Activated CD8-positive, alpha-beta memory T cell treated with anti-CD3 and anti-CD28 coated beads, Interleukin-2, amount 10 ng/mL, durations not matched to agents 7 days and 5 days (primary cell): ENCODE measurements around the gene FOS. TPM values are rescaled to one million over a fixed set of nuclear protein-coding genes. Genes with fewer than 3 reads are reported as not detected.
"Not testable (repeated sequence)": the region's sequence is repeated elsewhere in the genome, so short reads cannot be mapped to it uniquely, and the experiment has no call there.

ENCODE experiments used
- ATAC-seq: fragments of 150-1000 bp; cut with Tn5 transposase; one replicate; pipeline ENCODE4 v1.10.0; 2021; ENCODE audit warnings: moderate library complexity
- CTCF ChIA-PET: fragments of 350-600 bp; sonication (Branson Sonifier 250); formaldehyde crosslinking; loops from one replicate; lab custom pipeline; 2021; ENCODE audit warnings: antibody characterized with exemption; lab: Charles Lee
- DNase-seq: peaks from one replicate; pipeline ENCODE4 v3.0.0-alpha.2; 2020
- H3K27ac Mint-ChIP-seq: one replicate; pipeline ENCODE4 v1.8.0; 2021; ENCODE audit warnings: mild to moderate bottlenecking, mixed read lengths
- H3K27me3 Mint-ChIP-seq: one replicate; pipeline ENCODE4 v1.8.0; 2021; ENCODE audit warnings: mixed read lengths
- H3K36me3 Mint-ChIP-seq: one replicate; pipeline ENCODE4 v1.8.0; 2021; ENCODE audit warnings: mild to moderate bottlenecking, mixed read lengths
- H3K4me1 Mint-ChIP-seq: one replicate; pipeline ENCODE4 v1.8.0; 2021; ENCODE audit warnings: mixed read lengths
- H3K4me3 Mint-ChIP-seq: one replicate; pipeline ENCODE4 v1.8.0; 2021; ENCODE audit warnings: mild to moderate bottlenecking, moderate library complexity, mixed read lengths
- H3K9me3 Mint-ChIP-seq: one replicate; pipeline ENCODE4 v1.8.0; 2022; ENCODE audit warnings: low read depth, mixed read lengths
- total RNA-seq, 2 experiments: library from RNA; stranded (reverse); gene quantifications; one replicate each; pipeline ENCODE4 v1.2.3, GENCODE V29; 2021

Gene FOS
- total RNA-seq, 2 experiments from 2014 or later, result 6.9 to 78.6 TPM

DNA sequence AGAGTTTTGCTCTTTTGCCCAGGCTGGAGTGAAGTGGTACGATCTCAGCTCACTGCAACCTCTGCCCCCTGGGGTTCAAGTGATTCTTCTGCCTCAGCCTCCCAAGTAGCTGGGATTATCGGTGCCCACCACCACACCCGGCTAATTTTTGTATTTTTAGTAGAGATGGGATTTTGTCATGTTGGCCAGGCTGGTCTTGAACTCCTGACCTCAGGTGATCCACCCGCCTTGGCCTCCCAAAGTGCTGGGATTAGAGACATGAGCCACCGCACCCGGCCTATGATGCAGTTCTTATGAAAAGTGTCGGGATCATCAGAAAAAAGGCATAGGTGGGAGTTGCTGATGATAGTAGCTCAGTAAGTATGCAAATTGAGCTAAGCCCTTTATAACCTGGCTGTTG lies 30.4 kb downstream of the FOS start:
- not testable (repeated sequence) for H3K27ac Mint-ChIP-seq, H3K9me3 Mint-ChIP-seq, DNase-seq, ATAC-seq, H3K27me3 Mint-ChIP-seq, H3K36me3 Mint-ChIP-seq, H3K4me3 Mint-ChIP-seq
- H3K4me1 Mint-ChIP-seq, result peaks cover 32% of the 10 kb centered on the region
- CTCF ChIA-PET, result interaction anchor here (0.7 to 10.5 kb wide), 19 partner anchors 9 to 268 kb away, joined by 3 to 157 read pairs (median 5); partner anchors contain the start of gene BATF

GRCh38 chr14:75309561-75309960 lies 30.9 kb downstream of the FOS start:
- not testable (repeated sequence) for DNase-seq, H3K9me3 Mint-ChIP-seq, ATAC-seq, H3K27me3 Mint-ChIP-seq, H3K27ac Mint-ChIP-seq, H3K4me3 Mint-ChIP-seq, H3K36me3 Mint-ChIP-seq
- H3K4me1 Mint-ChIP-seq, result peaks cover 30% of the 10 kb centered on the region
- CTCF ChIA-PET, result interaction anchor here (0.6 to 10.5 kb wide), 17 partner anchors 11 to 268 kb away, joined by 3 to 157 read pairs (median 5); no protein-coding TSS in a partner anchor

GRCh38 chr14:75310295-75311111 lies 31.9 kb downstream of the FOS start:
- Mint-ChIP-seq H3K4me3 (no peak overlapping the region), H3K27me3 (peaks cover 11% of the 10 kb centered on the region)

DNA sequence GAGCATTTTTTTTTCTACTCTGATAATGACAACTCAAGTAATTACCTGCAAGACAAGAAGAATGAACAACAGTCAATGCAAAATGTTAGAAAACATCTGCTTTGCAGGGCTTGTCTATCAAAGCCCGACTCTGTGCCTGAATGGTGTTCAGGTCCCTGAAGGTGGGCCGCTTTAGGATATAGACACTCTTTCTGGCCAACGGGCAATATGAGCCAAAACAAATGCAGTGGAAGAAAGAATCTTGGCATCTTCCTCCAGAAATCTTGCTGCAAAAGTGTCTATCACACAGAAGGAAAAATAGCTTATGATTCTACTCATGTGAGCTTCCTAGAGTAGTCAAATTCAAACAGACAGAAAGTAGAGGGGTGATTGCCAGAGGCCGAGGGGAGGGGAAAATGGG lies 32.7 kb downstream of the FOS start:
- CTCF ChIA-PET, result interaction anchor here (0.6 to 8.6 kb wide), 4 partner anchors 9 to 186 kb away, joined by 3 to 51 read pairs (median 8); no protein-coding TSS in a partner anchor
- H3K27ac Mint-ChIP-seq, result no peak overlapping the region

More at GRCh38 chr14:75310295-75311111, 31.9 kb downstream of the FOS start:
- H3K36me3 Mint-ChIP-seq, result no peaks in the 10 kb centered on the region
- no peaks in the 10 kb centered on the region for H3K9me3 Mint-ChIP-seq
- CTCF ChIA-PET, result interaction anchor here (1.6 to 10.5 kb wide), 4 partner anchors 10 to 186 kb away, joined by 4 to 157 read pairs (median 34); no protein-coding TSS in a partner anchor
- ATAC-seq (no peak), DNase-seq (no peak)
- H3K4me1 Mint-ChIP-seq, result peaks cover 36% of the 10 kb centered on the region
- H3K27ac Mint-ChIP-seq, result no peak overlapping the region

DNA sequence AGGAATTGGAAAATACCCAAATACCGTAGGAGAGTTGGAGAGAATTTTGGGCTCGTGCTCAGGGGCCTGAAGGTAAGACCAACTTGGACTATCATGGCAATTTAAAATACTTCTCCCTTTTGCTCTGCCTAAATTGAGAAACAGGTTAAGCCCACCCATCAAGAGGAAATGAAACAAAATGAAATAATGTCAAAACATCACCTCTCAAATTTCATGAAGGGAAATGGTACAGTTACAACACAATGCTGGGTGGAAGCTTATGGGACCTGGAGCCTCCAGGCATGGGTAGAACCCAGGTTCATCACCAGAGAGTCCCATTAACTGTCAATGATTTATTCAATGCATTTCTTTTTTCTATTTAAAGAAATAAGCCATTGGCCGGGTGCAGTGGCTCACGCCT lies 33.7 kb downstream of the FOS start:
- Mint-ChIP-seq H3K4me1 (peaks cover 34% of the 10 kb centered on the region), H3K4me3 (no peak overlapping the region), H3K36me3 (no peaks in the 10 kb centered on the region), H3K9me3 (no peaks in the 10 kb centered on the region), H3K27ac (no peak overlapping the region), H3K27me3 (peaks cover 14% of the 10 kb centered on the region)
- no peak for ATAC-seq
- no peak for DNase-seq
- CTCF ChIA-PET, result interaction anchor here (1.0 to 1.7 kb wide), 4 partner anchors 10 to 249 kb away, joined by 3 to 12 read pairs (median 5); no protein-coding TSS in a partner anchor

More for the DNA sequence above, 32.7 kb downstream of the FOS start:
- Mint-ChIP-seq H3K4me1 (peaks cover 39% of the 10 kb centered on the region), H3K9me3 (no peaks in the 10 kb centered on the region), H3K27me3 (peaks cover 14% of the 10 kb centered on the region), H3K4me3 (no peak overlapping the region), H3K36me3 (no peaks in the 10 kb centered on the region)
- no peak for ATAC-seq
- DNase-seq, result no peak

DNA sequence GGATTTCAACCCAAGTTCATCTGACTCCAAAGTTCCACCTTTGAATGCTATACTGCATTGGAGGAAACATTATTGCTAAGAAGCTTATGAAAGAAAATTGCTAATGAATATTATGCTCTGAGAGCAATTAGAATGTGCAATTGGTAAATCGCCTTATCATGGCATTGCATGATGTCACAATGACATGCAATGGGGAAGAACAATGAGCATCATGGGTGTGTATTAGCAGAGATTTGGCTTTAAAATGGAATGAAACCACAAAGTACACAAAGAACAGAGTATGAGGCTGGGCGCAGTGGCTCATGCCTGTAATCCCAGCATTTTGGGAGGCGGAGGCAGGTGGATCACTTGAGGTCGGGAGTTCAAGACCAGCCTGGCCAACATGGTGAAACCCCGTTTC lies 34.7 kb downstream of the FOS start:
- DNase-seq (no peak), ATAC-seq (no peak)
- Mint-ChIP-seq H3K4me1 (peaks cover 25% of the 10 kb centered on the region), H3K36me3 (no peaks in the 10 kb centered on the region), H3K27ac (no peak overlapping the region), H3K27me3 (peaks cover 14% of the 10 kb centered on the region), H3K4me3 (no peak overlapping the region), H3K9me3 (no peaks in the 10 kb centered on the region)
- CTCF ChIA-PET, result interaction anchor here (1.2 to 1.9 kb wide), 3 partner anchors 20 to 248 kb away, joined by 4 to 6 read pairs (median 5); no protein-coding TSS in a partner anchor

DNA sequence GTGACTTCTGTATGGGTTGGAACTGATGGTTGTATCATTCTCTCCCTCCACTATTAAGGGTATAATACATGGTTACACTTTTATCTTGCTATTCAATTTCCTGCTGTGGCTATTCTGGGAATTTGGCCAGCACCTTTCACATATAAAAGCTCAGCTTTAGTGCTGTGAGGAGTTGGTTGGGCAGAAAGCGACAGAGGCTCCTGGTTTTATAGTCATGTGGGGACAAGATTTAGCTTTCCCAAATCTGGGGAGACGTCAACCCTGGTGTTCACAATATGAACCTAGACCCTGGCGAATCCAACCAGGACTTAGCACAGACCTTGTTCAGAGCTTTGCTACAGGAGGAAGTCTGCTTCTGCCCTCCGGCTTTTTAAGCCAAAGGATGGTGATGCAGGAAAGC lies 36.5 kb downstream of the FOS start:
- H3K27ac Mint-ChIP-seq, result no peak overlapping the region
- H3K27me3 Mint-ChIP-seq, result peaks cover 14% of the 10 kb centered on the region
- CTCF ChIA-PET, result interaction anchor here (1.9 kb wide), 1 partner anchor 18 kb away, joined by 5 read pairs; no protein-coding TSS in a partner anchor
- no peaks in the 10 kb centered on the region for H3K9me3 Mint-ChIP-seq
- no peak overlapping the region for H3K4me3 Mint-ChIP-seq
- H3K36me3 Mint-ChIP-seq, result no peaks in the 10 kb centered on the region
- peaks cover 24% of the 10 kb centered on the region for H3K4me1 Mint-ChIP-seq
- DNase-seq (no peak), ATAC-seq (no peak)

- no peak overlapping the region for H3K4me3 Mint-ChIP-seq
- H3K27me3 Mint-ChIP-seq, result peaks cover 14% of the 10 kb centered on the region
- no peaks in the 10 kb centered on the region for H3K36me3 Mint-ChIP-seq
- H3K27ac Mint-ChIP-seq, result no peak overlapping the region
- DNase-seq, result no peak
- no peak for ATAC-seq
- peaks cover 13% of the 10 kb centered on the region for H3K4me1 Mint-ChIP-seq
- no peaks in the 10 kb centered on the region for H3K9me3 Mint-ChIP-seq
- CTCF ChIA-PET, result no interaction called here
Measured at GRCh38 chr14:75317148-75317547, 38.5 kb downstream of the FOS start.

- H3K27me3 Mint-ChIP-seq, result peaks cover 13% of the 10 kb centered on the region
- DNase-seq (no peak), ATAC-seq (no peak)
- H3K4me3 Mint-ChIP-seq, result no peak overlapping the region
- CTCF ChIA-PET, result interaction anchor here (1.0 kb wide), 1 partner anchor 336 kb away, joined by 3 read pairs; no protein-coding TSS in a partner anchor
- H3K27ac Mint-ChIP-seq, result no peak overlapping the region
- H3K9me3 Mint-ChIP-seq, result no peaks in the 10 kb centered on the region
- peaks cover 10% of the 10 kb centered on the region for H3K4me1 Mint-ChIP-seq
- no peaks in the 10 kb centered on the region for H3K36me3 Mint-ChIP-seq
Measured at GRCh38 chr14:75318353-75318752, 39.7 kb downstream of the FOS start.

DNA sequence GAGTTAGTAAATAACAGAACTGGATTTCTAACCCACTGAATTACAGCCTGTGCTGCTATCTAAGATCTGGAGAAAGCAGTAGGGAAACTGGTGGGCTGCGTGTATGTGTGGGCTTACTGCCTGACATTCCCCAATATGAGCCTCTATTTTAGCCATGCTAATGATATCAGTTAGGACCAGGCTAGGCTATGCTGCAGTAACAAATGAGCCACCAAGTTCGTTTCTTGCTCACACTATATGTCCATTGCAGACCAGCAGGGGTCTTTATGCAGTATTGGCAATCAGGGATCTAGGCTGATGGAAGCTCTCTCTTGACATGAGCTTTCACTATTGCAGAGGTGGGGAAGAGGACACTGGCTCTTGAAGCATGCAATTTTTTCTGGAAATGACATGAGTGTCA lies 40.4 kb downstream of the FOS start:
- H3K36me3 Mint-ChIP-seq, result no peaks in the 10 kb centered on the region
- peaks cover 15% of the 10 kb centered on the region for H3K27me3 Mint-ChIP-seq
- no peaks in the 10 kb centered on the region for H3K9me3 Mint-ChIP-seq
- H3K4me3 Mint-ChIP-seq, result no peak overlapping the region
- CTCF ChIA-PET, result no interaction called here
- no peak overlapping the region for H3K27ac Mint-ChIP-seq
- H3K4me1 Mint-ChIP-seq, result peaks cover 10% of the 10 kb centered on the region
- ATAC-seq (no peak), DNase-seq (no peak)

DNA sequence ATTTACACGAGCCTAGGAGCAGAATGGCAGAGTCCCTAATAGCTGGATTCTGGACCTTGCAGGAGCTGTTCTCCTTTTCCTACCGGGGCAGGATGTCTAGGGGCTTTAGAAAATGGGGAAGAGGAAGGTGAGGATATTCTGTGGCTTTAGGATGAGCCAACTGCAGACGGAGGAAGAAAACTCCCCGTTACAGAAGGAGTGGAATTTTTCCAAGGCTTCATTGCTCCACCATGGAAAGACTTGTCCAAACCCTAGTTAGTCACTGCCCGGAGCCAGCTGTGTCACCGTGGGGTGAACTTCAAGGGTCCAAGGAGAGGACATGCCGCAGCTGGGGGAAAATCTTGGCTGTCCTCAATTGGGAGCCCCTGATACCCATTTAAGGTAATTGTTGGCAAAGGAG lies 41.6 kb downstream of the FOS start:
- no peak overlapping the region for H3K27ac Mint-ChIP-seq
- CTCF ChIA-PET, result interaction anchor here (1.4 kb wide), 1 partner anchor 10 kb away, joined by 4 read pairs; no protein-coding TSS in a partner anchor
- no peak for DNase-seq
- H3K27me3 Mint-ChIP-seq, result peaks cover 14% of the 10 kb centered on the region
- H3K9me3 Mint-ChIP-seq, result no peaks in the 10 kb centered on the region
- no peak for ATAC-seq
- H3K36me3 Mint-ChIP-seq, result no peaks in the 10 kb centered on the region
- H3K4me3 Mint-ChIP-seq, result no peak overlapping the region
- peaks cover 6% of the 10 kb centered on the region for H3K4me1 Mint-ChIP-seq

DNA sequence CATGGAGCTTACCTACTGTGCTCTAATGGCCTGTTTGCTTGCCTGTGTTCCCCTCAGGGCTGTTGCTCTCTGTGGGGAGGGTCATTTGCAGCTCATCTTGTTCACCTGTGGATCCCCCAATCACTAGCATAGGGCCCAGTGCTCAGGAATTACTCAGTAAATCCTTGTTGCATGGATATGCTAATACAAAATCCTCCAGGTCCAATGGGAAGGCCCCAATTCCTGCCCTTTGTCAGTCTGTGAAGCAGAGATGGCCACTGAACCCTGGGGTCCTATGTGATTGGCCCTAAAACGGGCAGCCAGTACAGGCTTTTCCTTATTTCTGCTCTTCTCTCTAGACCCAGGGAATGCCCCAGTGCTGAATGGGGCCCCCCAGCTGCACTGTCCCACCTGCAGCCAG lies 44.1 kb downstream of the FOS start:
- Mint-ChIP-seq H3K36me3 (no peaks in the 10 kb centered on the region), H3K9me3 (no peaks in the 10 kb centered on the region), H3K4me3 (no peak overlapping the region), H3K4me1 (no peaks in the 10 kb centered on the region), H3K27ac (no peak overlapping the region), H3K27me3 (peaks cover 7% of the 10 kb centered on the region)
- ATAC-seq (no peak), DNase-seq (no peak)
- CTCF ChIA-PET, result interaction anchor here (1.0 to 1.1 kb wide), 2 partner anchors 20 to 166 kb away, joined by 4 to 5 read pairs; no protein-coding TSS in a partner anchor

- ATAC-seq, result no peak
- CTCF ChIA-PET, result no interaction called here
- no peak overlapping the region for H3K4me3 Mint-ChIP-seq
- H3K27me3 Mint-ChIP-seq, result peaks cover 7% of the 10 kb centered on the region
- H3K9me3 Mint-ChIP-seq, result no peaks in the 10 kb centered on the region
- DNase-seq, result no peak
- no peaks in the 10 kb centered on the region for H3K4me1 Mint-ChIP-seq
- H3K27ac Mint-ChIP-seq, result no peak overlapping the region
- H3K36me3 Mint-ChIP-seq, result no peaks in the 10 kb centered on the region
Measured at GRCh38 chr14:75323571-75323970, 44.9 kb downstream of the FOS start.
